Measurements from ENCODE around the gene CAMTA1.
"Not testable (repeated sequence)": the region's sequence is repeated elsewhere in the genome, so short reads cannot be mapped to it uniquely, and the experiment has no call there.

Gene CAMTA1

GRCh38 chr1:7406641-7407543 lies 621.6 kb downstream of the CAMTA1 start:
- no peak for DNase-seq (ENCODE audit: low read depth in 2 of 2)

- no peak for DNase-seq (ENCODE audit: low read depth in 2 of 2)
Measured at GRCh38 chr1:7407544-7407895, 622.3 kb downstream of the CAMTA1 start.

GRCh38 chr1:7407980-7408770 lies 622.9 kb downstream of the CAMTA1 start:
- DNase-seq (ENCODE audit: low read depth in 2 of 2) = no peak

- DNase-seq (ENCODE audit: low read depth in 2 of 2) = no peak
Measured at GRCh38 chr1:7408771-7409150, 623.5 kb downstream of the CAMTA1 start.

GRCh38 chr1:7409278-7409677 lies 624.0 kb downstream of the CAMTA1 start:
- no peak for DNase-seq (ENCODE audit: low read depth in 2 of 2)

GRCh38 chr1:7410156-7410555 lies 624.9 kb downstream of the CAMTA1 start:
- DNase-seq (ENCODE audit: low read depth in 2 of 2) = no peak

GRCh38 chr1:7417618-7418017 lies 632.4 kb downstream of the CAMTA1 start:
- not testable (repeated sequence) for DNase-seq (ENCODE audit: low read depth in 2 of 2)

- no peak for DNase-seq (ENCODE audit: low read depth in 2 of 2)
Measured at GRCh38 chr1:7418442-7419080, 633.3 kb downstream of the CAMTA1 start.

GRCh38 chr1:7420098-7420445 lies 634.8 kb downstream of the CAMTA1 start:
- no peak for DNase-seq (ENCODE audit: low read depth in 2 of 2)

GRCh38 chr1:7420470-7421100 lies 635.3 kb downstream of the CAMTA1 start:
- no peak for DNase-seq (ENCODE audit: low read depth in 2 of 2)

- no peak for DNase-seq (ENCODE audit: low read depth in 2 of 2)
Measured at GRCh38 chr1:7421471-7422075, 636.3 kb downstream of the CAMTA1 start.

- DNase-seq (ENCODE audit: low read depth in 2 of 2) = no peak
Measured at GRCh38 chr1:7422081-7422480, 636.8 kb downstream of the CAMTA1 start.

- no peak for DNase-seq (ENCODE audit: low read depth in 2 of 2)
Measured at GRCh38 chr1:7422561-7422960, 637.3 kb downstream of the CAMTA1 start.

GRCh38 chr1:7422966-7423365 lies 637.7 kb downstream of the CAMTA1 start:
- DNase-seq (ENCODE audit: low read depth in 2 of 2) = no peak

- DNase-seq (ENCODE audit: low read depth in 2 of 2) = no peak
Measured at GRCh38 chr1:7424352-7424890, 639.2 kb downstream of the CAMTA1 start.

- no peak for DNase-seq (ENCODE audit: low read depth in 2 of 2)
Measured at GRCh38 chr1:7425229-7425628, 640.0 kb downstream of the CAMTA1 start.

- DNase-seq (ENCODE audit: low read depth in 2 of 2) = no peak
Measured at GRCh38 chr1:7425771-7426170, 640.5 kb downstream of the CAMTA1 start.

GRCh38 chr1:7426780-7427604 lies 641.7 kb downstream of the CAMTA1 start:
- DNase-seq (ENCODE audit: low read depth in 2 of 2) = no peak

GRCh38 chr1:7427605-7428300 lies 642.5 kb downstream of the CAMTA1 start:
- DNase-seq (ENCODE audit: low read depth in 2 of 2) = no peak

GRCh38 chr1:7429290-7429689 lies 644.0 kb downstream of the CAMTA1 start:
- DNase-seq (ENCODE audit: low read depth in 2 of 2) = no peak
